ENCODE results near the gene HABP4. TPM values are rescaled to one million over a fixed set of nuclear protein-coding genes. Genes with fewer than 3 reads are reported as not detected.

The HABP4 gene
- total RNA-seq, 1 experiment from 2014 or later = 21.0 TPM

DNA sequence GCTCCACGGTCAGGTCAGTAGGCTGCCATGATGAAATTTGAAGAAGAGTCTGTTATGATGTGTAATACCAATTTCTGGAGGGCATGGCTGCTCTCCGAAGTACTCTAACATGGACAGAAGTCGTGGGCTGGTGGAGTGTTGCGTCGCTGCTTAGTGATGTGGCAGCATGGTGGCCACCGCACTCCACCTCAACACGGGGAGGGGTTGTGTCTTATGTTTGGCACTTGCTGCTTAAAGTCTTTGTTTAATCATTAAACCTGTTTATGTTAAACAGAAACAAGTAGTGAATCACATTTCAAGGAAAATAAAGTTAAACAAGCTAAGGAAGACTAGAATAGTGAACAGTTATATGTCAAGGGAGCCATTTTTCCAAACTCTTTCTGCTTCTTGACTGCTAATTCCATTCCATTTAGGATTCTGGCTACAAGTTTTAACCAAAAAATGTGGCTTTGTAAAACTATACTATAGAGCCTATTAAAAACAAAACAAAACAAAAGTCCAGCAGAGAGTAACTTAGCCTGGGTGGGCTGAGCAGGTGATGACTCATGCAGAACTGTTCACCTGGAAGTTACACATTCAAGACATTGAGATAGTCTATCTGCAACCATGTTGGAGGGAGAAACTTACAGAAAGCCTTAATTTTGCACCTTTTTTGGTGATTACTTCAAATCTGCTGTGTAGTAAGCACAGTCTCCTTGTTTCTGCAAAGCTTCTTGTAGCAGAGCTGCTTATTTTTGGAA lies 9.5 kb downstream of the HABP4 start:
- Histone ChIP-seq H4K20me1 (ENCODE audit: insufficient read depth) (no peaks in the 10 kb centered on the region), H2AFZ (ENCODE audit: low read depth, low read length, poor library complexity, severe bottlenecking) (no peak overlapping the region), H3K4me3 (replicated peaks in 1 of 2; ENCODE audit: low read depth in 1 of 2, low read length in 2 of 2) (no peak overlapping the region), H3K9me2 (ENCODE audit: insufficient read depth) (no peaks in the 10 kb centered on the region), H3K9ac (ENCODE audit: low read length) (no peak overlapping the region), H3K27ac (ENCODE audit: low read depth, low read length) (no peak overlapping the region), H3K27me3 (ENCODE audit: insufficient read depth, low read length) (no peaks in the 10 kb centered on the region), H3K36me3 (ENCODE audit: control insufficient read depth in 1 of 2, insufficient read depth in 2 of 2, low read length in 2 of 2) (0 out of 4 replicates have a peak, but pooled peaks cover 0 to 3% of the 10 kb centered on the region in 2 experiments), H3K79me2 (ENCODE audit: insufficient read depth, low read length) (0 out of 2 replicates have a peak, but pooled peaks cover 7% of the 10 kb centered on the region), H3K4me1 (ENCODE audit: control insufficient read depth in 1 of 2, insufficient read depth in 2 of 2, low read length in 2 of 2) (0 out of 4 replicates have a peak, but pooled peaks cover 0 to 2% of the 10 kb centered on the region in 2 experiments), H3K9me3 (ENCODE audit: control insufficient read depth in 1 of 2, insufficient read depth in 1 of 2, low read depth in 1 of 2, low read length in 2 of 2) (no peaks in the 10 kb centered on the region), H3K4me2 (ENCODE audit: low read length) (no peak overlapping the region)
- POLR2A ChIA-PET = no interaction called here
- BruUV-seq (replicated peaks) = no TSS peak
- DNase-seq (ENCODE audit: low read depth, low spot score) = no peak
- intact Hi-C loops (cut with micrococcal nuclease) = no loop called here
- TF ChIP-seq POLR2A (IDR thresholded peaks at IDR 0.05; ENCODE audit: borderline replicate concordance, extremely low read depth, insufficient read depth, insufficient read length) (no peak), SRF (IDR thresholded peaks at IDR 0.05; ENCODE audit: low read depth) (no peak), JUND (IDR thresholded peaks at IDR 0.05) (no peak), ZFX (IDR thresholded peaks at IDR 0.05) (no peak), REST (IDR thresholded peaks at IDR 0.05; ENCODE audit: low read depth) (no peak), SP1 (IDR thresholded peaks at IDR 0.05; ENCODE audit: low read depth) (no peak), CEBPB (IDR thresholded peaks at IDR 0.05; ENCODE audit: low read depth) (no peak), ELF1 (IDR thresholded peaks at IDR 0.05; ENCODE audit: borderline replicate concordance, low read depth) (no peak), RAD21 (IDR thresholded peaks at IDR 0.05; ENCODE audit: low read depth) (no peak), SIN3A (IDR thresholded peaks at IDR 0.05; ENCODE audit: low read depth) (no peak), CBX3 (IDR thresholded peaks at IDR 0.05; ENCODE audit: low read depth) (no peak), EZH2phosphoT487 (IDR thresholded peaks at IDR 0.05; ENCODE audit: borderline replicate concordance) (no peak), YY1 (IDR thresholded peaks at IDR 0.05; ENCODE audit: extremely low read depth, insufficient replicate concordance, low read depth, low read length) (no peak), TCF7L2 (IDR thresholded peaks at IDR 0.05; ENCODE audit: borderline replicate concordance, extremely low read depth, insufficient read depth, insufficient read length) (no peak), EZH2 (IDR thresholded peaks at IDR 0.05) (no peak)
- CTCF ChIA-PET = no interaction called here
- RAD21 ChIA-PET (ENCODE audit: low non-redundant PET in 1 of 2, low total read pairs in 2 of 2, uncharacterized antibody in 2 of 2, unreplicated experiment in 2 of 2) = no interaction called here
- no peak for ATAC-seq

Data from HCT116 (cell line).